T-cell (primary cell): ENCODE data around the gene INPP4B. TPM values are rescaled to one million over a fixed set of nuclear protein-coding genes. Genes with fewer than 3 reads are reported as not detected.

Source experiments
- ATAC-seq, 4 experiments: fragments of 200-7000 bp in 3 of 4; fragments of 150-1000 bp in 1 of 4; cut with Tn5 transposase; replicated peaks in 1 of 4; 1 replicate in 3 of 4; 2 replicates in 1 of 4; pipeline ENCODE4 v1.10.0; 2021; ENCODE audit warnings: moderate library complexity in 3 of 4, mild to moderate bottlenecking in 2 of 4, moderate number of reproducible peaks in 1 of 4
- CTCF ChIA-PET, 2 donors: fragments of 300-600 bp; sonication (Branson Sonifier 250); formaldehyde crosslinking; loops; one replicate each; lab custom pipeline; 2022; ENCODE audit warnings: antibody characterized with exemption in 2 of 2; lab: Charles Lee
- POLR2A ChIA-PET, 2 donors: fragments of 300-600 bp; sonication (Branson Sonifier 250); formaldehyde crosslinking; loops; one replicate each; lab custom pipeline; 2022; ENCODE audit warnings: antibody characterized with exemption in 2 of 2; lab: Charles Lee
- DNase-seq, 35 experiments: peaks; one replicate each; pipeline versions ENCODE4 v3.0.0 to v3.0.0-alpha.2; 2013 to 2023
- H3K27ac ChIP-seq: one replicate; pipeline ENCODE4 v1.5.1; 2013; ENCODE audit warnings: low read length
- H3K27me3 ChIP-seq, 2 experiments: replicated peaks in 1 of 2; 1 replicate in 1 of 2; 2 replicates in 1 of 2; pipeline versions ENCODE4 v1.6.1 to v1.7.0; 2013; ENCODE audit warnings: low read length in 1 of 2, mixed read lengths in 1 of 2; ENCODE audit not compliant: control insufficient read depth in 2 of 2, insufficient read depth in 2 of 2; ENCODE audit errors: extremely low read depth in 1 of 2
- H3K36me3 ChIP-seq, 2 donors: 1 replicate in 1 of 2; 2 replicates in 1 of 2; pipeline versions ENCODE4 v1.6.1 to v1.7.0; 2013; ENCODE audit warnings: low read length in 1 of 2; ENCODE audit not compliant: control insufficient read depth in 2 of 2, insufficient read depth in 1 of 2; ENCODE audit errors: extremely low read depth in 1 of 2
- H3K4me1 ChIP-seq, 2 experiments: 1 replicate in 1 of 2; 2 replicates in 1 of 2; pipeline versions ENCODE4 v1.6.1 to v1.7.0; 2013; ENCODE audit warnings: low read length in 2 of 2, mixed read lengths in 1 of 2; ENCODE audit not compliant: insufficient read depth in 2 of 2, control insufficient read depth in 1 of 2; ENCODE audit errors: extremely low read depth in 1 of 2
- H3K4me3 ChIP-seq, 2 donors: 1 replicate in 1 of 2; 2 replicates in 1 of 2; pipeline versions ENCODE4 v1.5.1 to v1.7.0; 2013; ENCODE audit warnings: mild to moderate bottlenecking in 2 of 2, low read length in 1 of 2, moderate library complexity in 1 of 2; ENCODE audit not compliant: control insufficient read depth in 1 of 2; ENCODE audit errors: extremely low read depth in 1 of 2
- H3K9me3 ChIP-seq: 2 replicates; pipeline ENCODE4 v1.7.0; 2013
- H3K27ac Mint-ChIP-seq, 2 donors: one replicate each; pipeline ENCODE4 v1.8.0; 2020 to 2021; ENCODE audit warnings: mild to moderate bottlenecking in 2 of 2, mixed read lengths in 2 of 2
- H3K27me3 Mint-ChIP-seq, 2 donors: one replicate each; pipeline ENCODE4 v1.8.0; 2021 to 2022; ENCODE audit warnings: mixed read lengths in 2 of 2
- H3K36me3 Mint-ChIP-seq: one replicate; pipeline ENCODE4 v1.8.0; 2021; ENCODE audit warnings: mixed read lengths
- H3K4me1 Mint-ChIP-seq, 3 donors: one replicate each; pipeline ENCODE4 v1.8.0; 2020 to 2022; ENCODE audit warnings: mixed read lengths in 3 of 3, mild to moderate bottlenecking in 1 of 3
- H3K4me3 Mint-ChIP-seq, 3 donors: one replicate each; pipeline ENCODE4 v1.8.0; 2020 to 2022; ENCODE audit warnings: mild to moderate bottlenecking in 3 of 3, mixed read lengths in 3 of 3, moderate library complexity in 3 of 3
- H3K9me3 Mint-ChIP-seq, 3 donors: one replicate each; pipeline ENCODE4 v1.8.0; 2020 to 2022; ENCODE audit warnings: mixed read lengths in 3 of 3
- WGBS: methylation state at CpG from one replicate; pipeline ENCODE4 v1.1.5; 2013; ENCODE audit warnings: missing lambda C conversion rate; ENCODE audit not compliant: insufficient coverage; 5-methylcytosine and 5-hydroxymethylcytosine counted together
- total RNA-seq, 35 experiments: library from RNA in 6 of 35; stranded (reverse) in 6 of 35; fragments of 120-200 nt in 1 of 35; gene quantifications; one replicate each; pipeline versions ENCODE4 v1.2.1 to v1.2.4 and lab custom pipeline; 2013 to 2026

Gene INPP4B
- total RNA-seq, 5 donors from 2014 or later (not counting 1 experiment from before 2014, with no cell fraction given), result 47.4 to 99.7 (median 71.3) TPM

DNA sequence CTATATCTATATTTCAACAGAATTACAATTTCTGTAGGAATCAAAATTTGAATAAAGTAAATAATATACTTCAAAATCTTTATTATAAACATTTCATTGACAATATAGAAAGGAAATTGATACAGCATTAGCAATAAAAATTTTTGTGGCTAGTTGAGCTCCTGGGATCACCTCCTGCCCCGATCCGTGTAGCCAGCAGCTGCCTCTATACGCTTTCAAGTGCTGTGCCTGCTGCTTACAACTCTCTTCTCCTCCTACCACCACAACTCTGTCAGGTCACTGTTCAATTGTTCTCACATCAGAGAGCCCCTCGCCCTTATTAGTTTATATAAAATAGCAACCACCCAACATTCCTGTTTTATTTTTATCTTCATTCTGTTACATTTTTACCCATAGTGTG, 27.6 kb downstream of the INPP4B start:
- 100% methylated on average over 3 of the region's 4 CpGs for WGBS
- peaks cover 0 to 2% (median 0%) of the 10 kb centered on the region in 3 donors for H3K9me3 Mint-ChIP-seq
- Histone ChIP-seq H3K4me3 (no peak overlapping the region), H3K4me1 (peaks cover 2 to 4% of the 10 kb centered on the region in 2 experiments), H3K27me3 (no peaks in the 10 kb centered on the region), H3K36me3 (no peaks in the 10 kb centered on the region), H3K27ac (no peak overlapping the region), H3K9me3 (no peaks in the 10 kb centered on the region)
- no peaks in the 10 kb centered on the region for H3K27me3 Mint-ChIP-seq
- ATAC-seq, result no peak
- POLR2A ChIA-PET, result no interaction called here
- CTCF ChIA-PET, result no interaction called here
- no peak for DNase-seq
- H3K27ac Mint-ChIP-seq, result no peak overlapping the region
- no peak overlapping the region for H3K4me3 Mint-ChIP-seq
- peaks cover 11 to 21% (median 18%) of the 10 kb centered on the region in 3 donors for H3K4me1 Mint-ChIP-seq
- H3K36me3 Mint-ChIP-seq, result no peaks in the 10 kb centered on the region

DNA sequence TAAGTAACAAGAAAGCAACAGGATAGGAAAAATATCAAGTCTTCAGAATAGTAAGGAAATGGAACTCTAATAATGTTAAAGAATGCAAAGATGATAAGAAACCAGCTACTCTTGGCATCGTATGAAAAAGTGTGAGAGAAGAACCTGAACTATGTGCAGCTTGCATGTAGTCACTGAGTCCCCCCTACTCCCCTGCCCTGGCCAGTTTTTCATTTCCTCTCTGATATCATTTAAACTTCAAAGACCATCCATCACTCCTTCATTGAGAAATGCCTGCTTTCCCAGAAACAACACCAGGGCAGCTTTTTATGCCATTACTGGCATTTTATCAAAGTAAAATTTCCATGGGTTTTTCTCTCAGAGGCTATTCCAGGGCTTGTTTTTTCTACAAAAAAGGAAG, 28.1 kb downstream of the INPP4B start:
- H3K4me1 Mint-ChIP-seq, result peaks cover 11 to 21% (median 18%) of the 10 kb centered on the region in 3 donors
- H3K9me3 Mint-ChIP-seq, result peaks cover 0 to 2% (median 0%) of the 10 kb centered on the region in 3 donors
- peak overlapping the region; percentile 20 to 64 for H3K27ac Mint-ChIP-seq
- H3K4me3 Mint-ChIP-seq, result peak overlapping the region in 1 of 3 donors; percentile 33
- H3K27me3 Mint-ChIP-seq, result no peaks in the 10 kb centered on the region
- DNase-seq (no peak), ATAC-seq (no peak)
- Histone ChIP-seq H3K27me3 (no peaks in the 10 kb centered on the region), H3K4me3 (no peak overlapping the region), H3K36me3 (no peaks in the 10 kb centered on the region), H3K4me1 (peaks cover 2 to 4% of the 10 kb centered on the region in 2 experiments), H3K9me3 (no peaks in the 10 kb centered on the region), H3K27ac (no peak overlapping the region)
- 40% methylated on average over 1 of the region's 1 CpG for WGBS
- POLR2A ChIA-PET, result no interaction called here
- CTCF ChIA-PET, result no interaction called here
- no peaks in the 10 kb centered on the region for H3K36me3 Mint-ChIP-seq

GRCh38 chr4:142817442-142817841, 28.7 kb downstream of the INPP4B start:
- ATAC-seq, result peak; percentile 55 to 79 (median 70)
- Mint-ChIP-seq H3K4me1 (peaks cover 11 to 21% (median 18%) of the 10 kb centered on the region in 3 donors), H3K36me3 (no peaks in the 10 kb centered on the region), H3K4me3 (peak overlapping the region in 2 of 3 donors; percentile 4 to 33), H3K9me3 (peaks cover 0 to 2% (median 0%) of the 10 kb centered on the region in 3 donors), H3K27me3 (no peaks in the 10 kb centered on the region), H3K27ac (peak overlapping the region; percentile 20 to 64)
- 0% methylated on average over 1 of the region's 6 CpGs for WGBS
- no peak overlapping the region for H3K27ac ChIP-seq
- H3K4me3 ChIP-seq, result no peak overlapping the region
- peak in 9 of 35 experiments; percentile 0 to 26 (median 5) for DNase-seq
- H3K9me3 ChIP-seq, result no peaks in the 10 kb centered on the region
- H3K4me1 ChIP-seq, result peaks cover 2 to 4% of the 10 kb centered on the region in 2 experiments
- ChIA-PET POLR2A (no interaction called here), CTCF (no interaction called here)
- no peaks in the 10 kb centered on the region for H3K36me3 ChIP-seq
- H3K27me3 ChIP-seq, result no peaks in the 10 kb centered on the region

GRCh38 chr4:142815834-142816233, 30.3 kb downstream of the INPP4B start:
- H3K4me3 Mint-ChIP-seq, result no peak overlapping the region
- POLR2A ChIA-PET, result no interaction called here
- no peaks in the 10 kb centered on the region for H3K36me3 ChIP-seq

DNA sequence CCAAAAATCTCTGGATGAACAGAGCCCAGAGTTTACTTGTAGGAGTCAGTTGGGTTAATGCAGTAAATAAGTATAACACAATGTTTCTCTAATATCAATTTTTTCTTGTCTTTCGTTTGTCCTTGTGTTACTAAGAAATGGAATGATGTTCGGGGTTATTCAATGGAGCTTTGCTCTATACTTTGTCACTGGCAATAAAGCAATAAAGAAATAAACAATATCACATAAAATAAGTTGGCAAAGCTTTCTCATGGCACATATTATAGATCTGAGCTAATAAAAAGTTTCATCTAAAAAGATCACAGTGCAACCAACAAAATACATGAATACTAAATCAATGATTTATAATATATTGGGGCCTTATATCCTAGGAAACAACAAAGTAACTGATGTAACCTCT, 32.7 kb downstream of the INPP4B start:
- H3K27ac ChIP-seq, result no peak overlapping the region
- no peak overlapping the region for H3K4me3 ChIP-seq
- H3K4me1 ChIP-seq, result peaks cover 2 to 4% of the 10 kb centered on the region in 2 experiments
- ATAC-seq (no peak), DNase-seq (no peak)
- Mint-ChIP-seq H3K9me3 (no peaks in the 10 kb centered on the region), H3K36me3 (no peaks in the 10 kb centered on the region), H3K4me3 (no peak overlapping the region), H3K27me3 (no peaks in the 10 kb centered on the region), H3K4me1 (peaks cover 11 to 18% (median 17%) of the 10 kb centered on the region in 3 donors), H3K27ac (no peak overlapping the region)
- ChIA-PET CTCF (interaction anchor here in 1 of 2 donors (0.6 kb wide), 1 partner anchor 27 kb away, joined by 3 read pairs; no protein-coding TSS in a partner anchor), POLR2A (no interaction called here)
- no CpG with 5 or more reads among the region's 2 CpGs for WGBS
- no peaks in the 10 kb centered on the region for H3K36me3 ChIP-seq
- H3K27me3 ChIP-seq, result no peaks in the 10 kb centered on the region
- no peaks in the 10 kb centered on the region for H3K9me3 ChIP-seq

More at GRCh38 chr4:142815834-142816233, 30.3 kb downstream of the INPP4B start:
- no peak overlapping the region for H3K27ac Mint-ChIP-seq
- H3K9me3 Mint-ChIP-seq, result peaks cover 0 to 2% (median 0%) of the 10 kb centered on the region in 3 donors
- H3K36me3 Mint-ChIP-seq, result no peaks in the 10 kb centered on the region
- H3K27me3 Mint-ChIP-seq, result no peaks in the 10 kb centered on the region
- Histone ChIP-seq H3K4me3 (no peak overlapping the region), H3K27ac (no peak overlapping the region), H3K9me3 (no peaks in the 10 kb centered on the region), H3K27me3 (no peaks in the 10 kb centered on the region), H3K4me1 (peaks cover 2 to 4% of the 10 kb centered on the region in 2 experiments)
- WGBS, result 40% methylated on average over 1 of the region's 1 CpG
- H3K4me1 Mint-ChIP-seq, result peaks cover 11 to 21% (median 18%) of the 10 kb centered on the region in 3 donors
- DNase-seq, result no peak
- CTCF ChIA-PET, result interaction anchor here in 1 of 2 donors (0.7 kb wide), 1 partner anchor 319 kb away, joined by 7 read pairs; no protein-coding TSS in a partner anchor
- peak in 1 of 4 experiments; percentile 46 for ATAC-seq

- Mint-ChIP-seq H3K9me3 (no peaks in the 10 kb centered on the region), H3K27me3 (no peaks in the 10 kb centered on the region), H3K4me3 (no peak overlapping the region), H3K4me1 (peaks cover under 1 to 6% (median 5%) of the 10 kb centered on the region in 3 donors), H3K27ac (no peak overlapping the region), H3K36me3 (no peaks in the 10 kb centered on the region)
- H3K4me1 ChIP-seq, result no peaks in the 10 kb centered on the region
- POLR2A ChIA-PET, result no interaction called here
- no peak overlapping the region for H3K27ac ChIP-seq
- no peaks in the 10 kb centered on the region for H3K36me3 ChIP-seq
- no peak for ATAC-seq
- no peaks in the 10 kb centered on the region for H3K9me3 ChIP-seq
- H3K27me3 ChIP-seq, result no peaks in the 10 kb centered on the region
- no peak overlapping the region for H3K4me3 ChIP-seq
- DNase-seq, result no peak
- CTCF ChIA-PET, result no interaction called here
Measured at GRCh38 chr4:142812091-142812490, 34.0 kb downstream of the INPP4B start.
